Smooth muscle cell (in vitro differentiated cells): Measurements from ENCODE around the gene ACHE. TPM values are rescaled to one million over a fixed set of nuclear protein-coding genes. Genes with fewer than 3 reads are reported as not detected.

ENCODE experiments used
- DNase-seq: peaks from one replicate; lab custom pipeline; 2025; ENCODE audit not compliant: unreplicated experiment; lab: John Stamatoyannopoulos, UW
- H2AFZ ChIP-seq: fragments of 200-600 bp; sonication (generic); 2 replicates; pipeline ENCODE4 v1.6.0; 2016; ENCODE audit warnings: antibody characterized with exemption, low read depth, mild to moderate bottlenecking
- H3F3A ChIP-seq: fragments of 200-600 bp; sonication (generic); 2 replicates; pipeline ENCODE4 v1.6.0; 2017; ENCODE audit warnings: antibody characterized with exemption, low read depth
- H3K27ac ChIP-seq: fragments of 200-600 bp; sonication (generic); 2 replicates; pipeline ENCODE4 v1.5.1; 2016; ENCODE audit warnings: low read depth, mild to moderate bottlenecking
- H3K27me3 ChIP-seq: fragments of 200-600 bp; sonication (generic); 2 replicates; pipeline ENCODE4 v1.6.1; 2016; ENCODE audit warnings: low read depth, mild to moderate bottlenecking
- H3K36me3 ChIP-seq: fragments of 200-600 bp; sonication (generic); 2 replicates; pipeline ENCODE4 v1.5.1; 2016; ENCODE audit warnings: low read depth
- H3K4me1 ChIP-seq: fragments of 200-600 bp; sonication (generic); 2 replicates; pipeline ENCODE4 v1.5.1; 2016; ENCODE audit warnings: low read depth
- H3K4me2 ChIP-seq: fragments of 200-600 bp; sonication (generic); 2 replicates; pipeline ENCODE4 v1.6.0; 2016; ENCODE audit warnings: mild to moderate bottlenecking
- H3K4me3 ChIP-seq: fragments of 200-600 bp; sonication (generic); 2 replicates; pipeline ENCODE4 v1.5.1; 2016; ENCODE audit warnings: mild to moderate bottlenecking
- H3K79me2 ChIP-seq: fragments of 200-600 bp; sonication (generic); 2 replicates; pipeline ENCODE4 v1.6.0; 2016; ENCODE audit warnings: low read depth, mild to moderate bottlenecking
- H3K9ac ChIP-seq: fragments of 200-600 bp; sonication (generic); 2 replicates; pipeline ENCODE4 v1.6.0; 2016; ENCODE audit warnings: low read depth
- H3K9me3 ChIP-seq: fragments of 200-600 bp; sonication (generic); replicated peaks from 2 replicates; pipeline ENCODE4 v1.5.1; 2016; ENCODE audit warnings: low read depth
- H4K20me1 ChIP-seq: fragments of 200-600 bp; sonication (generic); 2 replicates; pipeline ENCODE4 v1.6.0; 2016; ENCODE audit warnings: low read depth
- CTCF ChIP-seq: fragments of 200-600 bp; sonication (generic); IDR thresholded peaks from 2 replicates; pipeline ENCODE4 v1.5.1; 2017; ENCODE audit warnings: borderline replicate concordance, mild to moderate bottlenecking, antibody characterized with exemption; ENCODE audit not compliant: insufficient read depth, poor library complexity, severe bottlenecking
- whole genome bisulfite sequencing: methylation state at CpG from one replicate; pipeline ENCODE4 v1.1.7; 2016; ENCODE audit warnings: low lambda C conversion rate; 5-methylcytosine and 5-hydroxymethylcytosine counted together
- polyA plus RNA-seq: library from polyadenylated mRNA; unstranded; fragments of >200 nt; fragmentation: Nextera tagmentation; extraction: Ambion mirVana; gene quantifications from 2 replicates; pipeline ENCODE4 v1.2.1, GENCODE V29; 2016
- total RNA-seq: library from RNA; depleted of rRNA; stranded (reverse); fragments of >200 nt; gene quantifications from 2 replicates; pipeline ENCODE4 v1.2.3, GENCODE V29; 2014

Gene ACHE
- total and polyA plus RNA-seq, 2 experiments from 2014 or later: 2.6 to 3.5 TPM

DNA sequence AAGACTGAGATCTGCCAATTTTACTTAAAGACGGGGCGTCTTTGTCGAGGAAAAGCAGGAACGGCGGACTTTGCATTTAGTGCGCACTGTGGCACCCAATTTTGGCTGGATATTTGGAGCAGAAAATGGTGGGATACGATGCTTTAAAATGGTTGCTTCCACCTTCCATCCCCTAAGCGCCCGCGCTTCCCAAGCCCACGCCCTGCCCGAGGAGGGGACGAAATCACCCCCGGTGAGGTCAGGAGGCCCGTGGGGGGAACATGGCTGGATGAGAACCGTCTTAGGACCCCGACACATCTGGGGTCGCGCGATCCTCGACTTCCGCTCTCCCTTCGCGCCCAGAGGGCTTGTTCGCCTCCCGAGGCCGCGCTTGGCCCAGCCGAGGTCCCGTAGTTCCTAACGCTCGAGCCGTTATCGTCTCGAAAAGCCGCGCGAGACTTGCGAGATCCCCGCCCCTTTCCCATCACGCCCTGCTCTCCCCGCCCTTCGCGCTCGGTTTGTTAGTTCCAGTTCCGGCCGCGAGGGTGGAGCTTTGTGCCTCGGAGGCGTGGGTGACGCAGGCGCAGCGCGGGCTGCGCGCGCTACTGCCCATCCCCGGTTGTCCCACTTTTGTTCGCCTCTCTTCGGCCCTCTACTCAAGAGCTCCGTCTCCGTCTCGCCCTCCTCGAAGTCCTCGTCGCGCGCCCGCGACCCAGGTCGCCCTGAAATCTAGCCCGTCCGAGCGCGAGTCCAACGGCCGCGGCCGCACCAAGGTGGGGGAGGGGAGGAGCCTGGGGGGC, 20.9 kb downstream of the ACHE start, which contains the start of gene SRRT:
Gene SRRT (plus strand): TSS at position 527 of the 779 bp plus-strand sequence. CDS start 488 bp downstream, outside the sequence.
- 3% methylated on average over 73 of the region's 79 CpGs for WGBS
- peaks cover 10% of the 10 kb centered on the region for H3F3A ChIP-seq

GRCh38 chr7:100874300-100874576, 21.4 kb downstream of the ACHE start:
- Histone ChIP-seq H3K27ac (peak overlapping the region; percentile 97), H3K4me3 (peak overlapping the region; percentile 100), H4K20me1 (peaks cover 39% of the 10 kb centered on the region), H3K4me1 (peaks cover 13% of the 10 kb centered on the region), H2AFZ (no peak overlapping the region), H3K79me2 (peaks cover 49% of the 10 kb centered on the region), H3F3A (peaks cover 10% of the 10 kb centered on the region), H3K4me2 (peak overlapping the region; percentile 90), H3K27me3 (no peaks in the 10 kb centered on the region), H3K9me3 (no peaks in the 10 kb centered on the region), H3K36me3 (peaks cover 9% of the 10 kb centered on the region), H3K9ac (peak overlapping the region; percentile 98)
- WGBS: 74% methylated on average over 8 of the region's 8 CpGs
- no peak for DNase-seq
- TF ChIP-seq CTCF: no peak

More for the DNA sequence above, 20.9 kb downstream of the ACHE start, which contains the start of gene SRRT:
- Histone ChIP-seq H4K20me1 (peaks cover 44% of the 10 kb centered on the region), H3K9me3 (no peaks in the 10 kb centered on the region), H3K27me3 (no peaks in the 10 kb centered on the region), H3K4me2 (peak within 1 kb of the TSS; percentile 90), H3K36me3 (peaks cover 11% of the 10 kb centered on the region), H3K27ac (peak within 1 kb of the TSS; percentile 97), H2AFZ (peak within 1 kb of the TSS; percentile 83), H3K79me2 (peaks cover 49% of the 10 kb centered on the region), H3K9ac (peak within 1 kb of the TSS; percentile 98), H3K4me3 (peak within 1 kb of the TSS; percentile 100), H3K4me1 (peaks cover 19% of the 10 kb centered on the region)
- DNase-seq: peak; percentile 86
- no peak for TF ChIP-seq CTCF

GRCh38 chr7:100873599-100874299, 21.9 kb downstream of the ACHE start:
- no peaks in the 10 kb centered on the region for H3K27me3 ChIP-seq
- 98% methylated on average over 10 of the region's 10 CpGs for WGBS
- H3K79me2 ChIP-seq: peaks cover 49% of the 10 kb centered on the region
- peaks cover 34% of the 10 kb centered on the region for H4K20me1 ChIP-seq
- TF ChIP-seq CTCF: no peak
- H3K4me1 ChIP-seq: peaks cover 13% of the 10 kb centered on the region
- H3K4me3 ChIP-seq: peak overlapping the region; percentile 100
- peaks cover 7% of the 10 kb centered on the region for H3K36me3 ChIP-seq
- H3K4me2 ChIP-seq: peak overlapping the region; percentile 90
- no peaks in the 10 kb centered on the region for H3K9me3 ChIP-seq
- DNase-seq: no peak
- peaks cover 10% of the 10 kb centered on the region for H3F3A ChIP-seq
- peak overlapping the region; percentile 97 for H3K27ac ChIP-seq
- H2AFZ ChIP-seq: no peak overlapping the region
- H3K9ac ChIP-seq: no peak overlapping the region
